ENCODE data around the gene TMEM221. TPM values are rescaled to one million over a fixed set of nuclear protein-coding genes. Genes with fewer than 3 reads are reported as not detected.

The TMEM221 gene
- total and polyA plus RNA-seq, 9 of the 15 experiments (the other 6 are each of a cell fraction or from before 2014, with no cell fraction given): 0.06 to 0.35 TPM; not detected in 7

GRCh38 chr19:17419621-17420474 lies 28.6 kb downstream of the TMEM221 start, which contains the start of gene MVB12A (continued):
- TF ChIP-seq DMBX1 (CRISPR knock-in tag; IDR thresholded peaks at IDR 0.05; ENCODE audit: borderline replicate concordance): no peak
- TF ChIP-seq ZHX1 (conservative IDR thresholded peaks at IDR 0.05; ENCODE audit: low read length): no peak
- TF ChIP-seq KAT7 (CRISPR knock-in tag; IDR thresholded peaks at IDR 0.05; ENCODE audit: borderline replicate concordance): 0 out of 2 replicates have a peak, but pooled peaks have one; percentile 76
- TF ChIP-seq KAT8 (IDR thresholded peaks at IDR 0.05; ENCODE audit: low read depth): no peak
- peak; percentile 87 for TF ChIP-seq ZNF436 (CRISPR knock-in tag; IDR thresholded peaks at IDR 0.05)
- TF ChIP-seq MAZ (CRISPR knock-in tag; conservative IDR thresholded peaks at IDR 0.05 in 1 of 2, IDR thresholded peaks at IDR 0.05 in 1 of 2): peak; percentile 90 to 94
- TF ChIP-seq TARDBP (IDR thresholded peaks at IDR 0.05): no peak; the same call in 1 of the 2 replicates
- TF ChIP-seq CXXC5 (CRISPR knock-in tag; IDR thresholded peaks at IDR 0.05): peak; percentile 95
- no peak for TF ChIP-seq ZNF134 (CRISPR knock-in tag; conservative IDR thresholded peaks at IDR 0.05)
- peak in 1 of 2 experiments; percentile 90; a peak in 2 of 4 replicates for TF ChIP-seq KDM4B (IDR thresholded peaks at IDR 0.05; ENCODE audit: borderline replicate concordance in 2 of 2, low read depth in 1 of 2)
- TF ChIP-seq CTBP1 (IDR thresholded peaks at IDR 0.05; ENCODE audit: borderline replicate concordance): peak; percentile 79
- TF ChIP-seq ZNF695 (CRISPR knock-in tag; IDR thresholded peaks at IDR 0.05): no peak
- TF ChIP-seq NONO (IDR thresholded peaks at IDR 0.05; ENCODE audit: low read depth in 2 of 2, low read length in 1 of 2): no peak; a peak in 1 of 4 replicates
- TF ChIP-seq ATF3 (IDR thresholded peaks at IDR 0.05): no peak
- peak; percentile 40; the same call in 1 of the 2 replicates for TF ChIP-seq ATF3 (CRISPR knock-in tag; conservative IDR thresholded peaks at IDR 0.05)
- TF ChIP-seq HNRNPLL (IDR thresholded peaks at IDR 0.05; ENCODE audit: low read depth, low read length, poor library complexity, severe bottlenecking): peak; percentile 64
- peak; percentile 82 for TF ChIP-seq MAX (CRISPR knock-in tag; IDR thresholded peaks at IDR 0.05)
- 0 out of 2 replicates have a peak, but pooled peaks have one; percentile 18 for TF ChIP-seq KDM2B (CRISPR knock-in tag; IDR thresholded peaks at IDR 0.05)
- TF ChIP-seq ZBTB17 (CRISPR knock-in tag; IDR thresholded peaks at IDR 0.05): peak; percentile 90
- TF ChIP-seq L3MBTL2 (IDR thresholded peaks at IDR 0.05): peak; percentile 87
- no peak for TF ChIP-seq SP2 (IDR thresholded peaks at IDR 0.05; ENCODE audit: extremely low read depth, low read depth, low read length, poor library complexity, severe bottlenecking)
- TF ChIP-seq SNAPC5 (CRISPR knock-in tag; IDR thresholded peaks at IDR 0.05): no peak
- TF ChIP-seq ZNF347 (CRISPR knock-in tag; IDR thresholded peaks at IDR 0.05; ENCODE audit: low read depth): no peak
- 0 out of 2 replicates have a peak, but pooled peaks have one; percentile 56 for TF ChIP-seq ZC3H11A (IDR thresholded peaks at IDR 0.05; ENCODE audit: low read depth, low read length)

All from K562 (cell line).